Sigmoid colon (tissue), 4 donors: ENCODE data around the gene RETN.

Experiments
- POLR2A ChIP-seq, 2 donors: fragments of 450-650 bp; IDR thresholded peaks; one replicate each; pipeline ENCODE4 v1.6.1; 2016; ENCODE audit warnings: antibody characterized with exemption in 2 of 2, mild to moderate bottlenecking in 2 of 2, moderate library complexity in 2 of 2
- POLR2AphosphoS5 ChIP-seq, 4 donors: sonication (generic); formaldehyde crosslinking; IDR thresholded peaks; one replicate each; pipeline ENCODE4 v1.6.1; 2017; ENCODE audit warnings: antibody characterized with exemption in 4 of 4
- TF ChIP-seq, protein P1 (sequence below), 4 experiments: fragments of 450-650 bp in 3 of 4; fragments of 200-600 bp in 1 of 4; IDR thresholded peaks; one replicate each; pipeline ENCODE4 v1.5.1; 2016 to 2019; ENCODE audit warnings: antibody characterized with exemption in 4 of 4, mild to moderate bottlenecking in 3 of 4, moderate library complexity in 2 of 4

DNA sequence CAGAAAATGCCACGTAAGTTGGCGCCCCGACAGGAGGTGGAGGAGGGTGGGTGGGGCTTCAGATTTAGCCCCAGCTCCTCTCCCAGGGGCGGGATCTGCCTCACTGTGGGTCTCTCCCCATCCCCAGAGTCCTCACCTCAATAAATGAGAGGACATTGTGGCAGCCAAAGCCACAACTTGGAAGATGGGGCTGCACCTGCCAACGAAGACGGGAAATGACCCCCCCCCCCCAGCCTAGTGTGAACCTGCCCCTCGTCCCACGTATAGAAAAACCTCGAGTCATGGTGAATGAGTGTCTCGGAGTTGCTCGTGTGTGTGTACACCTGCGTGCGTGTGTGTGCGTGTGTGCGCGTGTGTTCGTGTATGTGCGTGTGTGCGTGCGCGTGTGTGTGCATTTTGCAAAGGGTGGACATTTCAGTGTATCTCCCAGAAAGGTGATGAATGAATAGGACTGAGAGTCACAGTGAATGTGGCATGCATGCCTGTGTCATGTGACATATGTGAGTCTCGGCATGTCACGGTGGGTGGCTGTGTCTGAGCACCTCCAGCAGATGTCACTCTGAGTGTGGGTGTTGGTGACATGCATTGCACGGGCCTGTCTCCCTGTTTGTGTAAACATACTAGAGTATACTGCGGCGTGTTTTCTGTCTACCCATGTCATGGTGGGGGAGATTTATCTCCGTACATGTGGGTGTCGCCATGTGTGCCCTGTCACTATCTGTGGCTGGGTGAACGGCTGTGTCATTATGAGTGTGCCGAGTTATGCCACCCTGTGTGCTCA lies 10.3 kb downstream of the RETN start:
- TF ChIP-seq, protein P1, sequence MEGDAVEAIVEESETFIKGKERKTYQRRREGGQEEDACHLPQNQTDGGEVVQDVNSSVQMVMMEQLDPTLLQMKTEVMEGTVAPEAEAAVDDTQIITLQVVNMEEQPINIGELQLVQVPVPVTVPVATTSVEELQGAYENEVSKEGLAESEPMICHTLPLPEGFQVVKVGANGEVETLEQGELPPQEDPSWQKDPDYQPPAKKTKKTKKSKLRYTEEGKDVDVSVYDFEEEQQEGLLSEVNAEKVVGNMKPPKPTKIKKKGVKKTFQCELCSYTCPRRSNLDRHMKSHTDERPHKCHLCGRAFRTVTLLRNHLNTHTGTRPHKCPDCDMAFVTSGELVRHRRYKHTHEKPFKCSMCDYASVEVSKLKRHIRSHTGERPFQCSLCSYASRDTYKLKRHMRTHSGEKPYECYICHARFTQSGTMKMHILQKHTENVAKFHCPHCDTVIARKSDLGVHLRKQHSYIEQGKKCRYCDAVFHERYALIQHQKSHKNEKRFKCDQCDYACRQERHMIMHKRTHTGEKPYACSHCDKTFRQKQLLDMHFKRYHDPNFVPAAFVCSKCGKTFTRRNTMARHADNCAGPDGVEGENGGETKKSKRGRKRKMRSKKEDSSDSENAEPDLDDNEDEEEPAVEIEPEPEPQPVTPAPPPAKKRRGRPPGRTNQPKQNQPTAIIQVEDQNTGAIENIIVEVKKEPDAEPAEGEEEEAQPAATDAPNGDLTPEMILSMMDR (IDR thresholded peaks at IDR 0.05): no peak
- no peak for TF ChIP-seq POLR2A (IDR thresholded peaks at IDR 0.05)
- no peak for TF ChIP-seq POLR2AphosphoS5 (IDR thresholded peaks at IDR 0.05)
